AG04450 (cell line): ENCODE measurements around the gene ABCC2. TPM values are rescaled to one million over a fixed set of nuclear protein-coding genes. Genes with fewer than 3 reads are reported as not detected.

Source experiments
- CTCF ChIA-PET: fragments of 300-600, 350-600 bp; formaldehyde crosslinking; extraction: SDS; loops from one replicate; lab custom pipeline; 2022; ENCODE audit warnings: antibody characterized with exemption, inconsistent platforms; lab: Charles Lee
- POLR2A ChIA-PET: fragments of 350-600 bp; formaldehyde crosslinking; extraction: SDS; loops from one replicate; lab custom pipeline; 2021; ENCODE audit warnings: antibody characterized with exemption, inconsistent platforms; lab: Yijun Ruan, JAX
- DNase-seq: peaks from one replicate; pipeline ENCODE4 v3.0.0-alpha.2; 2011; ENCODE audit warnings: low read depth, low spot score
- H3K27ac ChIP-seq: one replicate; pipeline ENCODE4 v1.5.1; 2012; ENCODE audit warnings: low read depth, low read length, control low read depth
- H3K27me3 ChIP-seq: one replicate; pipeline ENCODE4 v1.6.0; 2012; ENCODE audit warnings: low read length; ENCODE audit not compliant: control insufficient read depth, insufficient read depth
- H3K4me3 ChIP-seq: 2 replicates; pipeline ENCODE4 v1.5.1; 2011; ENCODE audit warnings: mild to moderate bottlenecking, low read depth, low read length, control low read depth
- H3K9me3 ChIP-seq: 2 replicates; pipeline ENCODE4 v1.5.1; 2012; ENCODE audit warnings: low read length; ENCODE audit not compliant: control insufficient read depth, insufficient read depth
- CTCF ChIP-seq: IDR thresholded peaks from 2 replicates; pipeline ENCODE4 v1.5.1; 2011; ENCODE audit warnings: low read depth, low read length, control low read depth, inconsistent platforms
- polyA plus RNA-seq: library from polyadenylated mRNA; depleted of rRNA; stranded (reverse); fragments of >200 nt; gene quantifications from 2 replicates; pipeline ENCODE4 v1.2.3, GENCODE V29; 2011

ABCC2 gene
- polyA plus RNA-seq, 1 experiment, result 1.2 TPM

- Histone ChIP-seq H3K4me3 (peak overlapping the region; percentile 34; the same call in 1 of the 2 replicates), H3K27ac (peak overlapping the region; percentile 22)
- POLR2A ChIA-PET, result interaction anchor here (0.6 to 1.3 kb wide), 5 partner anchors 25 to 200 kb away, joined by 3 to 6 read pairs (median 4); partner anchors contain the start of genes COX15 and CUTC
Measured at GRCh38 chr10:99845837-99846382, 63.5 kb downstream of the ABCC2 start.

GRCh38 chr10:99849057-99849456 is 66.6 kb downstream of the ABCC2 start:
- TF ChIP-seq CTCF, result no peak
- CTCF ChIA-PET, result interaction anchor here (0.6 to 14.8 kb wide), 4 partner anchors 67 to 198 kb away, joined by 3 to 325 read pairs (median 4); no protein-coding TSS in a partner anchor
- Histone ChIP-seq H3K27me3 (no peaks in the 10 kb centered on the region), H3K9me3 (no peaks in the 10 kb centered on the region), H3K27ac (no peak overlapping the region), H3K4me3 (no peak overlapping the region)
- DNase-seq, result no peak
- POLR2A ChIA-PET, result no interaction called here

More at GRCh38 chr10:99845837-99846382, 63.5 kb downstream of the ABCC2 start:
- TF ChIP-seq CTCF, result peak; percentile 95
- CTCF ChIA-PET, result interaction anchor here (0.6 to 14.8 kb wide), 111 partner anchors 9 to 1033 kb away, joined by 3 to 325 read pairs (median 4); partner anchors contain the start of genes COX15, CUTC, DNMBP and ERLIN1
- Histone ChIP-seq H3K9me3 (no peaks in the 10 kb centered on the region), H3K27me3 (no peaks in the 10 kb centered on the region)
- peak; percentile 93 for DNase-seq

- Histone ChIP-seq H3K27me3 (no peaks in the 10 kb centered on the region), H3K27ac (no peak overlapping the region), H3K4me3 (no peak overlapping the region), H3K9me3 (no peaks in the 10 kb centered on the region)
- DNase-seq, result no peak
- TF ChIP-seq CTCF, result no peak
- ChIA-PET POLR2A (no interaction called here), CTCF (interaction anchor here (1.0 to 14.8 kb wide), 4 partner anchors 68 to 198 kb away, joined by 3 to 325 read pairs (median 4); no protein-coding TSS in a partner anchor)
Measured at GRCh38 chr10:99849536-99849935, 67.1 kb downstream of the ABCC2 start.

GRCh38 chr10:99850021-99850766 is 67.8 kb downstream of the ABCC2 start:
- TF ChIP-seq CTCF, result no peak
- Histone ChIP-seq H3K27ac (no peak overlapping the region), H3K4me3 (no peak overlapping the region), H3K27me3 (no peaks in the 10 kb centered on the region), H3K9me3 (no peaks in the 10 kb centered on the region)
- DNase-seq, result no peak
- ChIA-PET CTCF (interaction anchor here (1.0 to 14.8 kb wide), 4 partner anchors 68 to 197 kb away, joined by 3 to 325 read pairs (median 4); no protein-coding TSS in a partner anchor), POLR2A (no interaction called here)
